Left hindlimb (tissue), 1 donor: ENCODE measurements around the gene SAP30BP.

Experiments used
- DNase-seq: peaks from one replicate; pipeline ENCODE4 v3.0.0-alpha.2; 2018

The SAP30BP gene

GRCh38 chr17:75722542-75723095, 55.5 kb downstream of the SAP30BP start:
- no peak for DNase-seq

- no peak for DNase-seq
Measured at GRCh38 chr17:75723171-75723930, 56.2 kb downstream of the SAP30BP start.

- no peak for DNase-seq
Measured at GRCh38 chr17:75724016-75725003, 57.2 kb downstream of the SAP30BP start.

- no peak for DNase-seq
Measured at GRCh38 chr17:75725504-75725903, 58.4 kb downstream of the SAP30BP start.

- DNase-seq = no peak
Measured at GRCh38 chr17:75727391-75727790, 60.3 kb downstream of the SAP30BP start.

- no peak for DNase-seq
Measured at GRCh38 chr17:75729351-75729750, 62.2 kb downstream of the SAP30BP start.

GRCh38 chr17:75730065-75730464, 62.9 kb downstream of the SAP30BP start:
- DNase-seq = no peak

GRCh38 chr17:75731086-75731715, 64.1 kb downstream of the SAP30BP start:
- no peak for DNase-seq

GRCh38 chr17:75731716-75732498, 64.8 kb downstream of the SAP30BP start:
- no peak for DNase-seq

GRCh38 chr17:75733471-75733870, 66.3 kb downstream of the SAP30BP start:
- DNase-seq = no peak

- DNase-seq = no peak
Measured at GRCh38 chr17:75734674-75735294, 67.6 kb downstream of the SAP30BP start.

GRCh38 chr17:75736173-75736835, 69.2 kb downstream of the SAP30BP start:
- no peak for DNase-seq

- DNase-seq = no peak
Measured at GRCh38 chr17:75737133-75737962, 70.2 kb downstream of the SAP30BP start.

- no peak for DNase-seq
Measured at GRCh38 chr17:75738218-75738802, 71.2 kb downstream of the SAP30BP start.

GRCh38 chr17:75739174-75739573, 72.0 kb downstream of the SAP30BP start:
- no peak for DNase-seq

GRCh38 chr17:75739801-75740200, 72.7 kb downstream of the SAP30BP start:
- DNase-seq = no peak

GRCh38 chr17:75740215-75740614, 73.1 kb downstream of the SAP30BP start:
- DNase-seq = no peak

GRCh38 chr17:75740631-75741077, 73.5 kb downstream of the SAP30BP start:
- no peak for DNase-seq

- DNase-seq = no peak
Measured at GRCh38 chr17:75742337-75742736, 75.2 kb downstream of the SAP30BP start.
